NK-92 (cell line): Measurements from ENCODE around the gene BCAS1.

ENCODE experiments used
- DNase-seq: peaks from one replicate; lab custom pipeline; 2025; ENCODE audit not compliant: unreplicated experiment; lab: John Stamatoyannopoulos, UW

BCAS1 gene

GRCh38 chr20:54056762-54057639, 13.4 kb downstream of the BCAS1 start:
- no peak for DNase-seq

- no peak for DNase-seq
Observed at GRCh38 chr20:54054516-54054915, 15.9 kb downstream of the BCAS1 start.

- no peak for DNase-seq
Observed at GRCh38 chr20:54051068-54051467, 19.3 kb downstream of the BCAS1 start.

GRCh38 chr20:54048891-54049545, 21.4 kb downstream of the BCAS1 start:
- DNase-seq: no peak

- DNase-seq: no peak
Observed at GRCh38 chr20:54048481-54048880, 21.9 kb downstream of the BCAS1 start.

GRCh38 chr20:54047720-54048119, 22.7 kb downstream of the BCAS1 start:
- DNase-seq: no peak

GRCh38 chr20:54047048-54047447, 23.3 kb downstream of the BCAS1 start:
- DNase-seq: no peak

GRCh38 chr20:54044156-54044555, 26.2 kb downstream of the BCAS1 start:
- no peak for DNase-seq

GRCh38 chr20:54043076-54043967, 27.1 kb downstream of the BCAS1 start:
- DNase-seq: no peak

GRCh38 chr20:54042021-54042420, 28.4 kb downstream of the BCAS1 start:
- no peak for DNase-seq

- no peak for DNase-seq
Observed at GRCh38 chr20:54041336-54041735, 29.1 kb downstream of the BCAS1 start.

- no peak for DNase-seq
Observed at GRCh38 chr20:54040531-54040930, 29.9 kb downstream of the BCAS1 start.

- DNase-seq: no peak
Observed at GRCh38 chr20:54038961-54039360, 31.4 kb downstream of the BCAS1 start.

- DNase-seq: no peak
Observed at GRCh38 chr20:54037525-54037924, 32.9 kb downstream of the BCAS1 start.

- DNase-seq: no peak
Observed at GRCh38 chr20:54029643-54030042, 40.8 kb downstream of the BCAS1 start.

GRCh38 chr20:54029176-54029575, 41.2 kb downstream of the BCAS1 start:
- DNase-seq: no peak

GRCh38 chr20:54028276-54029011, 42.0 kb downstream of the BCAS1 start:
- DNase-seq: no peak

GRCh38 chr20:54027704-54028103, 42.7 kb downstream of the BCAS1 start:
- DNase-seq: no peak

GRCh38 chr20:54026295-54027064, 43.9 kb downstream of the BCAS1 start:
- no peak for DNase-seq

GRCh38 chr20:54025251-54025771, 45.1 kb downstream of the BCAS1 start:
- no peak for DNase-seq
